OCI-LY1 (cell line): ENCODE results near the gene MNT.

Experiments
- CTCF ChIP-seq: fragments of 200-600 bp; sonication (generic), shearing (Covaris generic); IDR thresholded peaks from 2 replicates; pipeline ENCODE4 v1.5.1; 2017; ENCODE audit warnings: mild to moderate bottlenecking, antibody characterized with exemption, low read length, moderate library complexity, mixed read lengths
- EZH2 ChIP-seq: fragments of 200-600 bp; sonication (generic), shearing (Covaris generic); IDR thresholded peaks from 2 replicates; pipeline ENCODE4 v1.8.0; 2017; ENCODE audit warnings: borderline replicate concordance, mixed run types, mild to moderate bottlenecking, antibody characterized with exemption, low read length, moderate library complexity, mixed read lengths

DNA sequence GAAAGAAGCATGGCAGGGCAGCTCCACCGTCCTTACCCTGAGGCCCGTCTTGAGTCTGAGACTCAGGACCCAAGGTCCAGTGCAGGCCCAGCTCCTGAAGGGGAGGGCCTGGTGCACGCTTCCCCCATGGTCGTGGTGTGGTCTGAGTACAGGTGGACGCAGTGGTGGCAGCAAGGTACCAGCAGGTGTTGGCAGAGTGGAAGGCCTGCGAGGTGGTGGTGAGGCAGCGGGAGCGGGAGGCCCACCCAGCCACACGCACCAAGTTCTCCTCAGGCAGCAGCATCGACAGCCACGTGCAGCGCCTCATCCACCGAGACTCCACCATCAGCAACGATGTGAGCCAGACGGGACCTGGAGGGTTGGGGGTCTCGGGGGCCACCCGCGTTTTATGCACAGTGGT is 27.7 kb downstream of the MNT start:
- TF ChIP-seq CTCF (no peak), EZH2 (no peak)
